ENCODE measurements around the gene ITIH4.
A peak's percentile ranks its signal among the peaks of the same experiment; 100 is the strongest.

The ITIH4 gene

GRCh38 chr3:52835766-52836470 lies 5.4 kb upstream of the ITIH4 start:
- no peak overlapping the region for H3K4me3 ChIP-seq (ENCODE audit: low read length)
- DNase-seq (ENCODE audit: low read depth) = no peak
- no peak for TF ChIP-seq CTCF (conservative IDR thresholded peaks at IDR 0.05; ENCODE audit: low read length)

DNA sequence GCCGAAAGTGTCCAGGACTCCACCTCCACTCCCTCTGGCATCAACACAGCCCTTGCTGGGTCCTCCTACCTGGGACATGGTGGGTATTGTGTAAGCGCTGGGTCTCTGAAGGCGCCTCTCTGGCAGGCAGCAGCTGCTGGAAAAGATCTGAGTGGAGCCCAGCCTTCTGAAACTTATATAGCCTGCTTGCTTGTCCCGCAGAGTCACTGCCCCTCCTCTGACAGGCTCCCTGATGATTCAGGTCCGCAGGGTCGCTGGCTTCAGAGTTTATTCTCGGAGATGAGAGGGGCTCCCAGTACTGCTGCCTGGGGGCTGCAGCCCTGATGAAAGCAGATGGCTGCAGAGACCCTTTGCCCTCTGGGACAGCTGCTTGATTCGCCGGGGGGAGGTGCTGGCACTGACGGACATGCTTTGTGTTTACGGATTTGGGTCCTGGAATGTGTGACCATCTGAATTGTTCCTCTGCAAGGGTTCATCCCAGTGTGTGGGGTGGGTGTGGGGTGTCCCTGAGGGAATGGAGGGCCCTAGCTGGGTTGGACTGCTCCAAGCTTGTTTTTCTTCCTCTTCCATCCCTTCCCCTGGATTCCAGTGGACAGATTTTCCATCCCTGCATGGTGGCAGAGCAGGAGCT lies 4.5 kb upstream of the ITIH4 start, which contains the start of gene MUSTN1:
MUSTN1 (minus strand) TSS at position 149 of the 631 bp plus-strand sequence; CDS start at position 78, 71 bp downstream.
- no peak within 1 kb of the TSS for H3K4me3 ChIP-seq (ENCODE audit: low read length)
- peak; percentile 20 for DNase-seq (ENCODE audit: low read depth)
- no peak for TF ChIP-seq CTCF (conservative IDR thresholded peaks at IDR 0.05; ENCODE audit: low read length)

- TF ChIP-seq CTCF (conservative IDR thresholded peaks at IDR 0.05; ENCODE audit: low read length) = no peak
Observed at GRCh38 chr3:52833202-52833601, 2.7 kb upstream of the ITIH4 start.

DNA sequence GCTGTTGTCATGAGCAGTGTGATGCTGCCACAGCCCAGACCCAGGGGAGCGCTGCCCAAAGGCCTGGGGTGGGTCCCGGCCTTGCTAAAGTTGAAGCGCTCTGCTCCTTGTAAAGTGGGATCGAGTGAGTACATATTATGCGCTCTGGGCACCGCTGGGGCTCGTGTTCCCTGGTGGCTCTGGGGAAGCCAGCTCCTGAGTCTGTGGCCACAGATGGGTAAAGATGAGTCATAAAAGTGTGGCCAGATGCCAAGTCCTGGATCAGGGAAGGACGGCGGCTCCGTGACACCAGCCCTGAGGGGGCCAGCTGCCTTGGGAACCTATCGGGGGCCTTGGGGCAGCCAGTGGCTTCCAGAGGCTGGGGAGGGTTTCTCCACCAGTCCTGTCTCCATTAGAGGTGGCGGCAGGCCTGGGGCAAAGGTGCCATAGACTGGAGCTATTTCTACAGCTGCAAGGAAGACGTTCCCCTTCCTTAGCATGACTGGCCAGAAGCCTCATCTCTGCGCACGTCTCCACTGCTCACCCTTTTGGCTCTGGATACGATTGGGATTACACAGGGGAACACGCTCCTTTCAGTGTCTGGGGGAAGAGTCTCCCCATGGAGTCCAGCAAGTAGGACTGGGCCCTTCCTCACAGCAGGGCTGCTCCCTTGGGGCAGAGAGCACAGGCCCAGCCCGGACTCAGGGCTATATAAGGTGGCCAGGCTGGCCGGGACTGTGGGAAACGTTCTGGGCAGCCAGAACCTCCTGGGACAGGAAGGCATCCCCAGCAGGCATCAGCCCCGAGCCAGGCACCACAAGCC lies 1.2 kb upstream of the ITIH4 start:
- TF ChIP-seq CTCF (conservative IDR thresholded peaks at IDR 0.05; ENCODE audit: low read length) = no peak
- peak; percentile 74 for DNase-seq (ENCODE audit: low read depth)
- H3K4me3 ChIP-seq (ENCODE audit: low read length) = no peak overlapping the region

More at GRCh38 chr3:52833202-52833601, 2.7 kb upstream of the ITIH4 start:
- DNase-seq (ENCODE audit: low read depth) = no peak
- no peak overlapping the region for H3K4me3 ChIP-seq (ENCODE audit: low read length)

DNA sequence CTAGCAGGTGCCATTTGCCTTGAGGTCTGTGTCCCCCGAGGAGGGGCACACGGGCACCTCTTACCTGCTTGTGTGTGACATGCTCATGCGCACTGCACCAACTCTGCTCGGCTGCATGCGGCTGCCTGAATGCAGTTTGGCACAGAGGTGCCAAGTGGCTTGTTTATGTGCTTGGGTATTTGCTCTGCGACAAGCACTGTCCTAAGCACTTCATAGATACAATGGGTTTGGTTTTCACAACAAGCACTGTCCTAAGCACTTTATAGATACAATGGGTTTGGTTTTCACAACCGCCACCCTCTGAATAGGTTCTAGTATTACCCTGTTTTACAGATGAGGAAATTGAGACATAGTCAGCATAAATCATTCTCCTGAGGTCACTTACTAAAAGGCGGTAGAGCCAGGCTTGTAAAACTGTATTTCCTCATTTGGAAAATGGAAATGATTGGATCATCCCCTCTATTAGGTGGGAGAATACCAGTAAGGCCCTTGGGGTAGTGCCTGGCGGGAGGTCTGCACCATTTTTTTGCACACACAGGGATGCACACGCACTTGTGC lies 487 bp downstream of the ITIH4 start:
- no peak for DNase-seq (ENCODE audit: low read depth)
- no peak for TF ChIP-seq CTCF (conservative IDR thresholded peaks at IDR 0.05; ENCODE audit: low read length)

GRCh38 chr3:52829482-52829881 lies 990 bp downstream of the ITIH4 start:
- no peak overlapping the region for H3K4me3 ChIP-seq (ENCODE audit: low read length)
- no peak for DNase-seq (ENCODE audit: low read depth)
- no peak for TF ChIP-seq CTCF (conservative IDR thresholded peaks at IDR 0.05; ENCODE audit: low read length)

More for the DNA sequence above, 487 bp downstream of the ITIH4 start:
- H3K4me3 ChIP-seq (ENCODE audit: low read length) = no peak overlapping the region
